Stimulated activated CD4-positive, alpha-beta T cell treated with anti-CD3 and anti-CD28 coated beads, Interleukin-4, amount 100 ng/mL, for 48 hours (primary cell): ENCODE data around the gene SLCO3A1.

Experiments
- DNase-seq, 2 donors: peaks; one replicate each; pipeline ENCODE4 v3.0.0-alpha.2; 2020; ENCODE audit warnings: low read depth in 2 of 2

SLCO3A1 gene

DNA sequence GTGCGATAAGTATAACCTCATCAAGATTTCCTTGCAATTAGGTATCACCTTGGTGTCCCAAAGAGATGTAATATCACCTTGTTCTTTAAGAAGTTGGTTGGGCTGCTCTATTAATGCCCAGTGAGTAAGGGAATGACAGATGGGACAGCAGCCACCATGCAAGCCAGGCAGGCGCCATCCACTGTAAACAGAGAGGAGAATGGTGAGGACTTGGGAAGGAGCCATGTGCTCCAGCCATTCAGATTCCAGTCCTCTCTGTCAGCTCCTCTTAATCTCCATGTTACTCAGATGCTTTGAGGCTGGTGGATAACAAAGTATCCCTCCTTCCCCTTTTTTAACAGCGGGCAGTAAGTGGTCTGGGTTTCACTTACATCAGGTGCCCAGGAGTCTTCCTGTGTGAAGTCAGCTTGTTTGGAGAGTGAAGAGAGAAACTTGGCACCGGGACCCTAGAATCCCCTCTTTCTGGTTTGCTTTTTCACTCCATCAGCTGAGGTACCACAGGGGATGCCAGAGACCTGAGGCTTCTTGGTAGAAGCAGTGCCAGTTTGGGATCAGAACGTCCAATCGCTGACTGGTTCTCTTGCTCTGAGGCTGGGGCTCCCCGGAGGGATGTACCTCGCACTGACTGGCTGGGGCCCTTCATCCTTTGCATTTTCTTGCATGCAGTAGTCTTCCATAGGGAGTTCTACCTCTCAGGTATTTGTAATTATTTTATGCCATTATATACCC lies 29.5 kb downstream of the SLCO3A1 start:
- DNase-seq = no peak

GRCh38 chr15:91884606-91885005 lies 31.1 kb downstream of the SLCO3A1 start:
- no peak for DNase-seq

DNA sequence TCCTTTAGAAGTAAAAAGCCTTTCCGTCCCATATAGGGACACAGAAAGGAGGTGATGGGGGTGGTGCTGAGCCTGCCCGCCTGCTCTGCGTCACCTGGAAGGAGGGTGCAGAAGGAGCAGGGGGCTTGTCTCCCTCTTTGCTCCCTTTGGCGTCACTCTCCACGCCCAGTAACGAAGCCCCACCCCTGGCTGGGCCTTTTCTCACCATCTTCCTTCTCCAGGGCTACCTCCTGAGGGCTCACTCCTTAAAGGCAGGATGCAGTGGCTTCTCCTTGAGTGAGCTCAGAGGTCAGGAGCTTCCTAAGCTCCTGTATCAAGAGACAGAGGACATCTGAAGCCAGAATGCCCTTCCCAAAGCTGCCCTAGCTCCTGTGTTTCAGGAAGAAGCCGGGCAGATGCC lies 31.5 kb downstream of the SLCO3A1 start:
- no peak for DNase-seq

DNA sequence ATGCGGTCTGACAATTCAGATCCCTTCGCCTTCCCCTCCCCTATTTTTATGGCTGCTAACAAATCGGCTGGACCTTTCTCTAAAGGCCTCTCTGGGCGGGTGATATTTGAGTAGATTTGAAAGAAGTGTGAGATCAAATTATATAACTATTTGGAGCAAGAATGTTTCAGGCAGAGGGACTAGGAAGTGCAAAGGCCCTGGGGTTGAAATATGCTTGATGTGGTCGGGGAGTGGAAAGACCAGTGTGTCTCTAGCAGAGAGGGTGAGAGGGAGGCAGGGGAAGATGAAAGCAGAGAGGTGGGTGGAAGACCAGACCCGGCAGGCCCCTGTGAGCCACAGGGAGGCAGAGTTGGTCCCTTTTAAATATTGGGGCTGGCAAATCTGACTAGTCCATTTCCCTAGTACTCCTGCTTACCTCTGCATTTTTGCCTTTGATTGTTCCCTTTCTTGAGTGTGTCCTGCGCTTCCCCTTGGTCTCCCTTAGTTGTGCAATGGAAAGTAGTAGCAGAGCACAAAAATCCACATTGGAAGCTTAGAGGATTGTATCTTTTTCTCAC lies 32.3 kb downstream of the SLCO3A1 start:
- no peak for DNase-seq

DNA sequence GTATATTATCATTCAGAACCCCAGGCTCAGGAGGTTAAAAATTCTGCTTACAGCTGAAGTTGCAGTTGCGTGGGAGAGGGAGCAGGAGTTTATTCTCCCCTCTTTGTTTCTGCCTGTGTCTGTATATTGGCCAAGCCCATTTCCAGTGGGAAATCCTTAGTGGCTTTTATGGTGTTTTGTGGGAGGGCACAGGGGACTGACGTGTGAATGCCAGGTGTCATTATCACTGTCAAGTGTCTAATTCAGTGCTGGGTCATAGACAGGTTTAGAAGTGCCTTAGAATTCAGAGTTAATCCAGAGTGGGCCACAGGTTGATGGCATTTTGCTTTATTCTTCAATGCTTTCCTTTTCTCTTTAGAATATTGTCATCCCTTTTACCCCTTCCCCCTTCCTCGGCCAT lies 33.4 kb downstream of the SLCO3A1 start:
- DNase-seq = no peak

DNA sequence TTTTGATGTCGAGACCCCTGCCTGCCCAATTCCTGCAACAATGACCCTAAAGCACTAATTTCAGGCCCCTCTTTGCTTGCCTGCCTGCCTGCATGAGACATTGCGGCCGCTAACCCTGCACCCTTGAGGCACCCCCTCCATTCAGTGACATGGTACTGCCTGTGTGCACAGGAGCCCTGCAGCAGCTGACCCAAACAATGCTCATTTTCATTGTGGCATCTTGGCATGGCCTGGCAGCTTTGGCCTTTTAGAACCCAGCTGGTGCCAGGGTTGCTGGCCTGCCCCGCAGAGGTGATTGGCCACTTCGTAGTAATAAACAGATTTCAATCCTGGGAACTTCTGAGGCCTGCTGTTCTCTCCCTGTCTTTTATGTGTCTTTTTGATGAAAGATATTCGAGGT lies 33.8 kb downstream of the SLCO3A1 start:
- no peak for DNase-seq

DNA sequence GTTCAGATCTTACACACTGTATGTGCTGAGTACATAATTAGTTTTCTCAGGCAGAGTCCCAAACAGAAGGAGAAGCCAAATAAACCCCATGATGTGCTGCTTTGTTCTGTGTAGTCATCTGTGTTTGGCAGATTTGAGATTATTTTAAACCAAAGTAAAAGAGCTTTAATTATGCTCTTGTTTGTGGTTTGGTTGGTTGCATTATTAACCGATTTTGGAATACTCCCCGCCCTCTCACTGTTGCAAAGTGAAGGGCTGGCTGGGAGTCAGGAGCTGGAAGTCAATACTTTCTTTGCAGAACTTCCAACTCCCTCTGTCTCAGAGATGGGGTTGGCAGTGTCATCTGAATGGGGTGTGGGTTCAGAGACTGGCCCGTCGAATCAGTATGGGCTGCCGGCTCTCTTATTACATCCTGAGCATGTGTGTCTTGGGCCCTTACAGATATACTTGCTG lies 34.4 kb downstream of the SLCO3A1 start:
- DNase-seq = no peak

DNA sequence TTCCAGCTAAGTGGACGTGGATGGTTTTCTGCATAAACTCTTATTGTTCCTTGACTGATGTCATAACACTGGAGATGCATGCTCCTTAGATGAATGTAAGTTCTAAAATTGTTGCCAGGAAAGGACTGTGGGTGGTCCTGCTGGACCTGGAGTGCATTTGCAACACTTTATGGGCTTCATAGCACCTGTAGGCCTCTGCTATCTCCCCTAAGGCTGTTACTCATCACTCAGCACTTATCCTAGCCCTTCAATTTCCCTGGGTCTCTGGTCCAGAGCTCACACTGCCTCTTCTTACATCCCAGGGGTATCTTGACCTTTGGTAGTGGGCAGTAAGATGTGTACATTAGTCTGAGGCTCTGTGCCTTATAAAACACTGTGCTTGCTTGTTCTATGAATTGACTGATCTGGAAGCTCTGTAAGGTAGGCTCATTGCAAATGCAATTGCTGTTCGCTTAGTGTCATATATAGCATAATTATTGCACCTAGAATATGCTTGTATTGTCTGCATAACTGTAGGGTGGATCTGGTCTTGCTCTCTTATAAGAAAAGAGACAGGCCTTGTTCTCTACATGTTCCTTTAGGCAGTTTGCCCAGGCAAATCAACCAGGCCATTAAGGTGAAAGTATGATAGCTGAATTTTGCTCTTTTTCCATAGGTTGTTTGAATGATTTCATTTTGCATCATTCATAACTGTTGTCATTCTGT lies 35.8 kb downstream of the SLCO3A1 start:
- DNase-seq = no peak

DNA sequence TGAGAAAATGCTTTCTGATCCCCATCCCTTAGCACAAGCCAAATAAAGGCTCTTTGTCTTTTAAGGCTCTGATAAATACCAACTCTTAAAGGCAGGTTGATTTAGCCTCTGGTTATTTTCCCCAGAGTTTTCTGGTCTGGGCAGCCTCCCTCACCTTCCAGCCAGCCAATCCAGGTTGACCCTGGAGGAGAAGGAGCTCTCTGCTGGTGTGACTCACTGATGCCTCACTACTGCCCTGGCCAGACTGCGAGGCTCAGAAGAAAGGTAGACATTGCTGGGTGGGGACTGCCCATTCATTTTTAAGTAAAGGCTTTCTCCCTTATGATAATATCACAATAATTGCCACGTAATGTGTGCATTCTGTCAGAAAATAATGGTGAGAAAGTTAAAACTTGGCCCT lies 37.1 kb downstream of the SLCO3A1 start:
- no peak for DNase-seq

GRCh38 chr15:91891101-91891500 lies 37.6 kb downstream of the SLCO3A1 start:
- DNase-seq = no peak

GRCh38 chr15:91891788-91892345 lies 38.4 kb downstream of the SLCO3A1 start:
- no peak for DNase-seq

DNA sequence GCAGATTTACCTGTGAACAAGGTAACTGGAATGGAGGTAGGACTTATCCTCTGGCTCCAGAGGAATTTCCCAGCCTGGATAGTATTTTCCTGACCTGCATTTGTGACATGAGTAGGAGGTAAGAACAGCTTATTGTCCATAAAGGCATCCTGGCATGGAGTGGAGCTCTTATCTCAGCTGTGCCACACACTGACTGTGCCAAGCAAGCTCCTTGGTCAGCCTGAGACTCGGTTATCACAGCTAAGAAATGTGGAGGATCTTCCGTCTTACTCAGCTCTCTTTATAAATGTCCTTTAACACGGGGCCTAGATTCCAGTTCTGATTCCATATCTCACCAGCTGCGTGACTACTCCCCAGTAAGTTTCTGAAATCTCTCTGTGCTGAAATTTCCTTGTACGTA lies 38.9 kb downstream of the SLCO3A1 start:
- DNase-seq = no peak

DNA sequence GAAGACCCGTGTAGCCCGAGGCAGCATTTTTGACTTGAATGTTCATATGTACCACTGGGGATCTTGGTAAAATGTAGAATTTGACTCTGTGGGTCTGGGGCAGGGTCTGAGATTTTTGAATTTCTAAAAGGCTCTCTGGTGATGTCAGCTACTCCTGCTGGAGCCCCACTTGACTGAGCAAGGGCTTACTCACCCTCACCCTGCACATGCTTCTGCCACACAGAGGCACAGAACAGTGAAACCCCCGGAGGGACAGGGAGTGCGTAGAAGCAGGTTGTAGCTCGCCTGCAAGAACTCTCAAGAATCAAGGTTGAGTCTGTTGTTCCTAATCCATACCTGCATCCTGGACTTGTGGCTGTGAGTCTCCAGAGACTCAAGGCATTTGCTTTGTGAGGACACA lies 41.1 kb downstream of the SLCO3A1 start:
- no peak for DNase-seq

DNA sequence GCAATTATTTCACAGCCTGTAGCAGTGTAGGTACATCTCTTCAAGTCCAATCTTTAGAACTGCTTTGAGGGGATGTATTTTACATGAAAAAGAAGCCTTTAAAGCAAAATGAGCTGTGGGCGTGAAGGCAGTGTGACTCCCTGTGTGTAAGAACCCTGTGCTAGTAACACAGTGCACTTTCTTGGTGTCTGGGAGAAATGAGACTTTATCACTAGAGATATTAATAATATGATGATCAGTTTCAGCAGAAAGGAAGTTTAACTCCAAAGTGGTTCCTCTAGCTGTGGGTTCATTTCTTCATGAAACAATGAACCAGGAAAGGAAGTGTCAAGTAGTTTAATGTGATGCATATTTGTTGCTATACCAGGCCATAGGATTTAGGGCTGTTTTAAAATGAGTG lies 41.5 kb downstream of the SLCO3A1 start:
- DNase-seq = no peak

DNA sequence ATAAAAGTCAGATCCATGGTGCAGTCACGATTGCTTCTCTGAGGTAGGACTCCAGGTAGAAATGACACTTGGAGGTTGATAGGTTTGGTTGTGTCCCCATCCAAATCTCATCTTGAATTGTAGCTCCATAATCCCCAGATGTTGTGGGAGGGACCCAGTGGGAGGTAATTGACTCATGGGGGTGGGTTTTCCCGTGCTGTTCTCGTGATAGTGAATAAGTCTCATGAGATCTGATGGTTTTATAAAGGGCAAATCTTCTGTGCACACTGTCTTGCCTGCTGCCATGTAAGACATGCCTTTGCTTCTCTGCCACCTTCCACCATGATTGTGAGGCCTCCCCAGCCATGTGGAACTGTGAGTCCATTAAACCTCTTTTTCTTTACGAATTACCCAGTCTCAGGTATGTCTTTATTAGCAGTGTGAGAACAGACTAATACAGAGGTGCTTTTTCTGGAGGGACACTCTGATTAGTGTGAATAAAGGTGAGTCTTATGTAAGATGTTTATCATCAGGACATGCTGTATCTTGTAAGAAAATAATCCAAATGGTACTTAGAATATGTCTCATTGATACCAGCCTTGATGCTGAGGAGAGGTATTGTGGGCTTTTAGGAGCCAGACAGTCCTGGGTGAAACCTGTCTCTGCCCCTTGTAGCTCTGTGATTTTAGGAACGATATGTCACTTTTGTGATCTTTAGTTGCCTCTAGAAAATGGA lies 43.0 kb downstream of the SLCO3A1 start:
- DNase-seq = no peak

DNA sequence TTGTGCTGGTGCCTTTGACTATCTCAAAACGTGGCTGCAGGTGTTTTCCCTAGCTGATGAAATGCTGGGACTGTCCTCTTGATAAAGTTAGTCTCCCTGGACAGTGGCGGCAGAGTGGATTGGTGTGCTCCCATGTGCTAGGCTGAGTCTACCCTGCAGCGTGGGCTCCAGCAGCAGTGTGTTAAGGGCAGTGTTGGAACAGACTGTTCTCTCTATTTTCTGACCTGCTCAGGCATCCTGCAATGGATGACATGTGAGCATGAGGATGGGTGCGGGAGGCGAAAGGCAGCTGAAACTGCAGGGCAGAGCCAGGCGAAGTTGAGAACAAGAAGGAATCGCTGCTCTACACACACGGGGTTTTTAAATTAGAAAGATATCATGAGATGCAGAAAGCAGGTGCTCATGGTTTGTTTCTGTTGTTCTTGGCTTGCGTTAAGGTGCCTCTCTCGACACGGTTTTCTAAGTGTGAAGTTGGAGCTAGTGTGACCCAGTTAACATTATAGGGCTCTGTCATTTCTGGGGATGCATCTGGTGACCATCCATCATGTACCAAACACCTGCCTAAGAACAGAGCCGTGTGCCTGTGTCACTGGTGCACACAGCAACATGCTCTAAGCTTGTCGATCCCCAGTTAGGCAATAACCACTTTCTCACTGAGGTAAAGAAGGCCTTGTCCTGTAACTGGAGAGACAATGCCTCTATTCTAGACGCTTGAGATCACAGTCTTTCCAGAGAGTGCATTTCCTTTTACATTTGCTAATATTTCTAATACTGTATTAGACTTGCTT lies 44.3 kb downstream of the SLCO3A1 start:
- DNase-seq = no peak

GRCh38 chr15:91898843-91899242 lies 45.3 kb downstream of the SLCO3A1 start:
- no peak for DNase-seq

- DNase-seq = no peak
These were observed 51.4 kb downstream of the SLCO3A1 start for GRCh38 chr15:91904942-91905341.

DNA sequence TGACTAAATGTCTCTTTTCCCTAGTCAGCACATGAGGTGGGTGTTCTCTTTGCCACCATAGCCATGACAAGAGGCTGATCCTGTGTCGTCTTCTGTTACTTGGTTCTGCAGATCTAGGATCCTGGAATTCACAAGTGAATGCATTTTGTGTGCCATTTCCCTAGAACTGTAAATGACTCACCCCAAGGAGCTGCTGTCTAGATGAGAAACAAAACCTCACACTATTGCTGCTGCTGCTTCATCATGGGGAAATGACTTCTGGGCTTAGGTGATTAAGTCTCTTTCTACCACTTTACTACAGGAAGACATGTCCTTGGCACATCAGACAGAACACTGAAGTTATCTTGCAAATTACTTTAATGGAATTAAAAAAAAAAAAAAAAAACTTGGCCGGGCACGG lies 54.9 kb downstream of the SLCO3A1 start:
- DNase-seq = no peak

DNA sequence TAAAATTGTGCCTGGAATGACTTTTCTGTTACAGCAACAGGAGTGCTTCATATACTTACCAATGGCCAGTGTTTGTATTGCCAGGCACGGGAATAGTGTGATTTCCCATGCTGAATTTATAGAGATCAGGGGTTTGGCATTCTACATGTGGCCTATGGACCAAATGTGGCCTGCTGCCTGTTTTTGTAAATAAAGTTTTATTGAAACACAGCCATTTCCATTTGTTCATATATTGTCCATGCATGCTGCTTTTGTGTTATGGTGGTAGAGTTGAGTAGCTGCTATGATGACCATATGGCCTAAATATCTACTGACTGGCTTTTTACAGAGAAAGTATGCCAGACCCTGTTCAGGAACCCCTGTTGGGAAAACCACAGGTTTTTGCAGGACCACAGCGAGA lies 55.6 kb downstream of the SLCO3A1 start:
- no peak for DNase-seq

DNA sequence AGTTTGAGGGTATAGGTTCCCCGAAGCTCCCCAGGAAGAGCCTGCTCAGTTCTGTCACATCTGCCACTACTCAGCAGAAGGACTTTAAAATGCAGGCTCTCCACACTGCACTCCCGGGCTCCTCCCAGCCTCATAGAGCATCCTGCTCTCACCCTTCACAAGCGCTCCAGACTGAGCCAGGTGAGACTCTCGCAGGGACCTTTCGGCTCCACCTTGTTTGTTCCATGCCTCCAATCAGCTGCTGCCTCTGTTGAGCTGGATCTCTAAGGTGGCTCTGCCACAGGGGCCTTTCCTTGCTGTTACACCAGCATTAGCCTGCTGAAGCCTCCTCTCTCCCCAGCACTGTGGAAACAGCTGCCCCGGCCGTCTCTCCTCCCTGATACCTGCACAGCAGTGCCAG lies 56.1 kb downstream of the SLCO3A1 start:
- no peak for DNase-seq
